PC-3 (cell line): ENCODE data around the gene DYDC1.

Source experiments
- EZH2 ChIP-seq: fragments of 300-600 bp; sonication (generic); IDR thresholded peaks from one replicate; pipeline ENCODE4 v1.6.1; 2017; ENCODE audit warnings: antibody characterized with exemption, mild to moderate bottlenecking, low read length; ENCODE audit not compliant: unreplicated experiment
- EZH2phosphoT487 ChIP-seq: fragments of 300-600 bp; sonication (generic); IDR thresholded peaks from 2 replicates; pipeline ENCODE4 v1.6.1; 2018; ENCODE audit warnings: mild to moderate bottlenecking, antibody characterized with exemption, low read length, borderline replicate concordance
- TF ChIP-seq, protein P1 (sequence below): fragments of 300-600 bp; sonication (generic); conservative IDR thresholded peaks from 2 replicates; pipeline ENCODE4 v1.5.1; 2017; ENCODE audit warnings: antibody characterized with exemption, low read depth, mild to moderate bottlenecking, low read length

DNA sequence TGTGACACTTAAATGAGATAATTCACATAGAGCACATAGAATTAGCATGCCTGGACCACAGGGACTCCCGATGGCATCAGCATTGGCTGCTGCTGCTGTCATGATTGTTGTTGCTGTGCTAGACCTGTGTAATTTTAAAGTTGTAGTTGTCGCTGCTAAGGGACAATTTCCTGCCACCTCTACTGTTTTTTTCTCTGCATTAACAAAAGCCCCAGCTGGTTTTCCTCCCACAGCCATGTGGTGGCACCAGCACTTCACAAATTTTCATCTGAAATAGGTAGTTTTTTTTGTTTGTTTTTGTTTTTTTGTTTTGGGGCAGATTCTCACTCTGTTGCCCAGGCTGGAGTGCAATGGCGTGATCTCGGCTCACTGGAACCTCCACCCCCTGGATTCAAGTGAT, 26.4 kb upstream of the DYDC1 start:
- TF ChIP-seq EZH2 (no peak), EZH2phosphoT487 (no peak)
- TF ChIP-seq, protein P1, sequence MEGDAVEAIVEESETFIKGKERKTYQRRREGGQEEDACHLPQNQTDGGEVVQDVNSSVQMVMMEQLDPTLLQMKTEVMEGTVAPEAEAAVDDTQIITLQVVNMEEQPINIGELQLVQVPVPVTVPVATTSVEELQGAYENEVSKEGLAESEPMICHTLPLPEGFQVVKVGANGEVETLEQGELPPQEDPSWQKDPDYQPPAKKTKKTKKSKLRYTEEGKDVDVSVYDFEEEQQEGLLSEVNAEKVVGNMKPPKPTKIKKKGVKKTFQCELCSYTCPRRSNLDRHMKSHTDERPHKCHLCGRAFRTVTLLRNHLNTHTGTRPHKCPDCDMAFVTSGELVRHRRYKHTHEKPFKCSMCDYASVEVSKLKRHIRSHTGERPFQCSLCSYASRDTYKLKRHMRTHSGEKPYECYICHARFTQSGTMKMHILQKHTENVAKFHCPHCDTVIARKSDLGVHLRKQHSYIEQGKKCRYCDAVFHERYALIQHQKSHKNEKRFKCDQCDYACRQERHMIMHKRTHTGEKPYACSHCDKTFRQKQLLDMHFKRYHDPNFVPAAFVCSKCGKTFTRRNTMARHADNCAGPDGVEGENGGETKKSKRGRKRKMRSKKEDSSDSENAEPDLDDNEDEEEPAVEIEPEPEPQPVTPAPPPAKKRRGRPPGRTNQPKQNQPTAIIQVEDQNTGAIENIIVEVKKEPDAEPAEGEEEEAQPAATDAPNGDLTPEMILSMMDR = no peak
